HT1080 (cell line): ENCODE measurements around the gene ELANE. TPM values are rescaled to one million over a fixed set of nuclear protein-coding genes. Genes with fewer than 3 reads are reported as not detected.

Experiments
- DNase-seq: peaks from one replicate; pipeline ENCODE4 v3.0.0-alpha.2; 2015; ENCODE audit warnings: low read depth
- polyA plus RNA-seq, 2 experiments: library from polyadenylated mRNA; depleted of rRNA; stranded (reverse); fragments of >200 nt; gene quantifications; 2 replicates each; pipeline ENCODE4 v1.2.3, GENCODE V29; 2015
- total RNA-seq: library from RNA; depleted of rRNA; stranded (reverse); fragments of >200 nt; shearing (Covaris generic); gene quantifications from 2 replicates; pipeline ENCODE4 v1.2.3, GENCODE V29; 2014; rRNA removed

The ELANE gene
- not detected in 2 replicates for total RNA-seq
- polyA plus RNA-seq (2015; cell fraction: cytosol; rRNA removed) = not detected in 2 replicates
- polyA plus RNA-seq (2015; cell fraction: nucleus; rRNA removed) = not detected in 2 replicates

DNA sequence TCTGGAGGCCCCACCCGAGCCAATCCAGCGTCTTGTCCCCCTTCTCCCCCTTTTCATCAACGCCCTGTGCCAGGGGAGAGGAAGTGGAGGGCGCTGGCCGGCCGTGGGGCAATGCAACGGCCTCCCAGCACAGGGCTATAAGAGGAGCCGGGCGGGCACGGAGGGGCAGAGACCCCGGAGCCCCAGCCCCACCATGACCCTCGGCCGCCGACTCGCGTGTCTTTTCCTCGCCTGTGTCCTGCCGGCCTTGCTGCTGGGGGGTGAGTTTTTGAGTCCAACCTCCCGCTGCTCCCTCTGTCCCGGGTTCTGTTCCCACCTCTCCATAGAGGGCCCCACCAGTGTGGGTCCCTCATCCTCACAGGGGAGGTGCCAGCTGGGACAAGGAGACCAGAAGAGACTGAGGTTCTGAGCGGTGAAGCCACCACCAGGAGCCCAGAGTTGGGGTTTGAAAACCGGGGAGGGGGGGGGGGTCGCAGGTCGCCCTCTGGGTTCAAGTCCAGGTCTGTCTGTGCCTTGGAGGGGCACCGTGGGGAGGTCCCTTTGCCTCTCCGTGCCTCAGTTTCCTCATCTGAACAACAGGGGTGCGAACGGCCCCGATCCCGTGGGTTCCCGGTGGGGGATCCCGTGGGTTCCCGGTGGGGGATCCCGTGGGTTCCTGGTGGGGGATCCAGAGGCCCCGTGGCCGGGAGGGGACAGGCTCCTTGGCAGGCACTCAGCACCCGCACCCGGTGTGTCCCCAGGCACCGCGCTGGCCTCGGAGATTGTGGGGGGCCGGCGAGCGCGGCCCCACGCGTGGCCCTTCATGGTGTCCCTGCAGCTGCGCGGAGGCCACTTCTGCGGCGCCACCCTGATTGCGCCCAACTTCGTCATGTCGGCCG is at the start of gene ELANE:
TSS of gene ELANE (plus strand) at position 168 of the 878 bp plus-strand sequence. CDS start at position 194, 26 bp downstream.
- no peak for DNase-seq

GRCh38 chr19:802498-803098 is 49.5 kb upstream of the ELANE start:
- DNase-seq = no peak

DNA sequence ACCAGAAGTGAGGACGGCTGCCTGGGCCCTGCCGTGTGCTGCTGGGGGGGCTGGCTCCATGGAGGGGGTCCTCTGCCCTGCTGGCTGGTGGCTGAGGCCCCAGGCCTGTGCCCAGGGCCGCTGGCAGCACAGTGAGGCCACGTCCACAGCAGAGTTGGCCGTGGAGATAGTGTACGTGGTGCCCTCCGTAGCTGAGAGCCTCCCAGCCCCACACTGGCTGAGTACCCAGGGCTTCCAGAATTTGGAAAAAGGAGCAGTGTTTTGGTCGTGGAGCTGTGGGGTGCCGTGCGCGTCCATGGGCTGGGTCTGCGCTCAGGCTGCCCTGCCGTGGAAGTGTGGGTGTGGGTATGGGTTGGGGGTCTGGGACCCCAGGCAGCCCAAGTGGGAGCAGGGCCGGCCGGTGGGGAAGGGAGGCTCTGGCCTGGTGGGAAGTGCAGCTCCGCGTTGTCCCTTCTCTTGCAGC is 49.0 kb upstream of the ELANE start:
- no peak for DNase-seq

DNA sequence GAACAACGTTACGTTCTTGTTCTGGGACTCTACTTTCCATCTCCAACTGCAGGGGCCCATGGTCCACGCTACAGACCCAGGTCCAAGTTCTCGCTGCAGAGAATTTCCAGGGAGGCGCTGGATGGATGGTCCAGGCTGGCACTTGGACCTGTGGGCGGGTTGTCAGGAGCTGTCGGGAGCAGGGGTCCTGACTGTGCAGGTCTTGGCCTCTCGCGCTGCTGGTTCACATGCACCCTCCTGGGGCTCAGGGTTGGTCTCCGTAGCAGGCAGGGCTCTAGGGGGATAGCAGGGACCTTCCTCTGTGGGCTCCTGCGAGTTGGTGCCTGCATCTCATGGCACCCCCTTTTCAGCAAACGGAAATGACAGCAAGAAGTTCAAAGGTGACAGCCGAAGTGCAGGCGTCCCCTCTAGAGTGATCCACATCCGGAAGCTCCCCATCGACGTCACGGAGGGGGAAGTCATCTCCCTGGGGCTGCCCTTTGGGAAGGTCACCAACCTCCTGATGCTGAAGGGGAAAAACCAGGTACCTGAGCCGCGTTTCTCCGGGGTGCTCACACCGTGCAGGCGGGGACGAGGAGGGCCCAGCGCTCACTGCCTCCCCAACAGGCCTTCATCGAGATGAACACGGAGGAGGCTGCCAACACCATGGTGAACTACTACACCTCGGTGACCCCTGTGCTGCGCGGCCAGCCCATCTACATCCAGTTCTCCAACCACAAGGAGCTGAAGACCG is 48.3 kb upstream of the ELANE start:
- DNase-seq = no peak

DNA sequence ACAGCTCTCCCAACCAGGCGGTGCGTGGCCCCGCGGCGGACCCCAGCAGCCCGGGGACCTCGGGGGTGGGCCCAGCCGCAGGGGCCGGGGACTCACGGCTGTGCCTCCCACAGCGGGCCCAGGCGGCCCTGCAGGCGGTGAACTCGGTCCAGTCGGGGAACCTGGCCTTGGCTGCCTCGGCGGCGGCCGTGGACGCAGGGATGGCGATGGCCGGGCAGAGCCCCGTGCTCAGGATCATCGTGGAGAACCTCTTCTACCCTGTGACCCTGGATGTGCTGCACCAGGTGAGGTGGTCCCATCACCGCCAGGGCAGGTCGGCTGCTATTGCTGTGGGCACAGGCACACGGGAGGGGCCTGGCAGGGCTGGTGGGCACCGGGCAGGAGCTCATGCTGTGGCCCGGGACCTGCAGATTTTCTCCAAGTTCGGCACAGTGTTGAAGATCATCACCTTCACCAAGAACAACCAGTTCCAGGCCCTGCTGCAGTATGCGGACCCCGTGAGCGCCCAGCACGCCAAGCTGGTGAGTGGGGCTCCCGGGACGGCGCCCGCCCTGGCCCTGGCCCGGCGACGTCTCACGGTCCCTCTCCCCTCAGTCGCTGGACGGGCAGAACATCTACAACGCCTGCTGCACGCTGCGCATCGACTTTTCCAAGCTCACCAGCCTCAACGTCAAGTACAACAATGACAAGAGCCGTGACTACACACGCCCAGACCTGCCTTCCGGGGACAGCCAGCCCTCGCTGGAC is 47.5 kb upstream of the ELANE start:
- DNase-seq = no peak

DNA sequence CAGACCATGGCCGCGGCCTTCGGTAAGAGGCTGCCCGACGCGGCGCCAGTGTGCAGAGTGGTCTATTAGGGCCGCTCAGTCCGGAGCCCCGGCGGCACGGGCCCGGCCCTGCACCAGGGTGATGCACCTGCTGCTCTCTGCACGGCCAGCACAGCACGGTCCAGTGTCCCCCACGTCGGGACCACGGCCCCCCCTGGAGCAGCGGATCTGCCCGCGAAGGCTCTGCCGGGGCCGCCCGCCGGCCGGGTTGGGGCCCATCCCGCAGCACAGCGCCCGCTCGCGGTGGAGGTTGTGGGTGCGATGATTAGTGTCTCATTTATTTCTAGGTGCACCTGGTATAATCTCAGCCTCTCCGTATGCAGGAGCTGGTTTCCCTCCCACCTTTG is 46.9 kb upstream of the ELANE start:
- no peak for DNase-seq

- DNase-seq = no peak
Measured at GRCh38 chr19:805600-806550, 46.2 kb upstream of the ELANE start.

DNA sequence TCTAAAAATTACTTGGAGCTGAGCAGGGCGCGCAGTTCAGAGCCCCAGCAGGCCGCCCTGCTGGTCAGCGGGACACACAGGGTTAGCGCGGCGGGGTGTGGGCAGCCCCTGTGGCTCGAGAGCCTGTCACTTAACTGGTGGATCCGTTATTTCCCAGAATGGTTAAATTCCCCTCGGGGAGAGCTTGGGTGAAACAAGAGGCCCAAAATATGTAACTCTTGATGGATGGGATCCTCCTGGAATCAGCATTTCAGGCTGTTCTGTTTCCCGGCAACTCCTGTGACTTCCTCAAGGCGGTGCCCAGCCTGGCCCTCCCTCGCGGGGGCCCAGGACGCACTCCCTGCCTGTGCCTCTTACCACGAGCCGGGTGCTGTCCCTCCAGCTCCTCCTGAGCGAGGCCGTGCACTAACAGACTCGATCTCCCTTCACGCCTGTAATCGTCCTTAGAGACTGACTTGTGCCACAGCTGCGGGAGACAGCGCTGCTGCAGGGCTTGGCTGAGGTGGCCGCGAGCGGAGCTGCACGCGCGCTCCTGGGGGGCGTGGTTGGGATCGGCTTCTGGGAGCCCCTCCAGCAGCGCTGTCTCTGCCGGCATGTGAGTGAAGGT is 45.2 kb upstream of the ELANE start:
- DNase-seq = no peak

DNA sequence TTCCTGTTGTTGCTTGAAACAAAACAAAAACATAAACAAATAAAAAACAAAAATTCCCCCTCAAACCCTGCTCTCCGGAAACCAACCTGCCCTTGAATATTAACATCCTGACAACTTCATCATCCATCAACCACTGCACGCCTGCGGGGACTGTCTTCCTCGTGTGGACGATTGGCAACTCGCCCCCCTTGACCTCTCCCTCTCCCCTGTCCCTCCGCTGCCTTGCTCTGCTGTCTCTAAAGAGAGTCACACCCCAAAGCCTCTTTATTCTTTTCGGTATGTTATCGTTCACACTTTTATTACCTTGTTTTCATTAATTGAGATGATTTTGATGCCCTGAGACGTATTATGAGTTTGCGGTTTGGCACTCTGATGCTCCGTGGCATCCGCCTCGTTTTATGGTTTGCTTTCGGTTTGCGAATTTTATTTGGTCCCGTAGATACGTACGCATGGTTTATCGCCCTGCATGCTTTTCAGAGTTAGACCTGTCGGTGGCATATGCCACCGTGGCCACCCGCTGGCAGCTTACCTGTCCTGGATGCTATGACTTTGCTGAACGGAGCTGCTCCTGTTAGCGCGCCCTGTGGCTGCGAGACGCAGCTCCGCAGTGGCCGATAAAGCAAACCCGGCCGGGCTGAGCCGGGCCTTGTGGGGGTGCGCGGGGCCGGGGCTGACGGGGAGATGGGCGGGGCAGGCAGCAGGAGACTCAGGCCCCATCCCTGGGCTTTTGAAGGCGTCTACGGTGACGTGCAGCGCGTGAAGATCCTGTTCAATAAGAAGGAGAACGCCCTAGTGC is 44.3 kb upstream of the ELANE start:
- DNase-seq = no peak

DNA sequence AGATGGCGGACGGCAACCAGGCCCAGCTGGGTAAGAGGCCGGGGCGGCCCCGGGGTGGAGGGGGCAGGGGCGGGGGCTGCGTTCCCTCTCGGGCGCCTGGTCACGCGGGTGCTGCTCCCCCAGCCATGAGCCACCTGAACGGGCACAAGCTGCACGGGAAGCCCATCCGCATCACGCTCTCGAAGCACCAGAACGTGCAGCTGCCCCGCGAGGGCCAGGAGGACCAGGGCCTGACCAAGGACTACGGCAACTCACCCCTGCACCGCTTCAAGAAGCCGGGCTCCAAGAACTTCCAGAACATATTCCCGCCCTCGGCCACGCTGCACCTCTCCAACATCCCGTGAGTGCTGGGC is 43.7 kb upstream of the ELANE start:
- no peak for DNase-seq

DNA sequence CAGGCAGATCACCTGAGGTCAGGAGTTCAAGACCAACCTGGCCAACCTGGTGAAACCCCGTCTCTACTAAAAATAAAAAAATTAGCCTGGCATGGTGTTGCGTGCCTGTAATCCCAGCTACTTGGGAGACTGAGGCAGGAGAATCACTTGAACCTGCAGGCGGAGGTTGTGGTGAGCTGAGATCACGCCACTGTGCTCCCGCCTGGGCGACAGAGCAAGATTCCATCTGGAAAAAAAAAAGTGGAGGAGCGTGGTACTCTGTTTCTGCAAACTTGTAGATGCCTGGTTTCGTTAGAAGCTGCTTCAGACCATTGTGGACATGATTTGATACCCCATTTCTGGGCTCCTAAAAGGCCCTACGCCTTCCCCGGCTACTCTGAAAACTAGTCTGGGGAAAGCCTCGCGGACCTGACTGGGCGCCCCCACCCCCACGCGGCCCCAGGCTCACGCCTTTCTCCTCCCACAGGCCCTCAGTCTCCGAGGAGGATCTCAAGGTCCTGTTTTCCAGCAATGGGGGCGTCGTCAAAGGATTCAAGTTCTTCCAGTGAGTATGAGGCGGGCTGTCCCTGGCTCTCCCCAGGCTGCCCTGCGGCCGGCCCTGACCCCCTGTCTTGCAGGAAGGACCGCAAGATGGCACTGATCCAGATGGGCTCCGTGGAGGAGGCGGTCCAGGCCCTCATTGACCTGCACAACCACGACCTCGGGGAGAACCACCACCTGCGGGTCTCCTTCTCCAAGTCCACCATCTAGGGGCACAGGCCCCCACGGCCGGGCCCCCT is 41.8 kb upstream of the ELANE start:
- DNase-seq = no peak

DNA sequence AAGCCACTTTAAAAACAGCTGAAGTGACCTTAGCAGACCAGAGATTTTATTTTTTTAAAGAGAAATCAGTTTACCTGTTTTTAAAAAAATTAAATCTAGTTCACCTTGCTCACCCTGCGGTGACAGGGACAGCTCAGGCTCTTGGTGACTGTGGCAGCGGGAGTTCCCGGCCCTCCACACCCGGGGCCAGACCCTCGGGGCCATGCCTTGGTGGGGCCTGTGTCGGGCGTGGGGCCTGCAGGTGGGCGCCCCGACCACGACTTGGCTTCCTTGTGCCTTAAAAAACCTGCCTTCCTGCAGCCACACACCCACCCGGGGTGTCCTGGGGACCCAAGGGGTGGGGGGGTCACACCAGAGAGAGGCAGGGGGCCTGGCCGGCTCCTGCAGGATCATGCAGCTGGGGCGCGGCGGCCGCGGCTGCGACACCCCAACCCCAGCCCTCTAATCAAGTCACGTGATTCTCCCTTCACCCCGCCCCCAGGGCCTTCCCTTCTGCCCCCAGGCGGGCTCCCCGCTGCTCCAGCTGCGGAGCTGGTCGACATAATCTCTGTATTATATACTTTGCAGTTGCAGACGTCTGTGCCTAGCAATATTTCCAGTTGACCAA is 41.1 kb upstream of the ELANE start:
- DNase-seq = no peak

DNA sequence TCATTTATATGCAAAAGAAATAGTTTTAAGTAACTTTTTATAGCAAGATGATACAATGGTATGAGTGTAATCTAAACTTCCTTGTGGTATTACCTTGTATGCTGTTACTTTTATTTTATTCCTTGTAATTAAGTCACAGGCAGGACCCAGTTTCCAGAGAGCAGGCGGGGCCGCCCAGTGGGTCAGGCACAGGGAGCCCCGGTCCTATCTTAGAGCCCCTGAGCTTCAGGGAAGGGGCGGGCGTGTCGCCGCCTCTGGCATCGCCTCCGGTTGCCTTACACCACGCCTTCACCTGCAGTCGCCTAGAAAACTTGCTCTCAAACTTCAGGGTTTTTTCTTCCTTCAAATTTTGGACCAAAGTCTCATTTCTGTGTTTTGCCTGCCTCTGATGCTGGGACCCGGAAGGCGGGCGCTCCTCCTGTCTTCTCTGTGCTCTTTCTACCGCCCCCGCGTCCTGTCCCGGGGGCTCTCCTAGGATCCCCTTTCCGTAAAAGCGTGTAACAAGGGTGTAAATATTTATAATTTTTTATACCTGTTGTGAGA is 40.5 kb upstream of the ELANE start:
- no peak for DNase-seq

GRCh38 chr19:812049-812746 is 39.9 kb upstream of the ELANE start:
- DNase-seq = no peak

GRCh38 chr19:812747-813218 is 39.3 kb upstream of the ELANE start:
- DNase-seq = no peak
